ENCODE measurements around the gene SMC4.

DNA sequence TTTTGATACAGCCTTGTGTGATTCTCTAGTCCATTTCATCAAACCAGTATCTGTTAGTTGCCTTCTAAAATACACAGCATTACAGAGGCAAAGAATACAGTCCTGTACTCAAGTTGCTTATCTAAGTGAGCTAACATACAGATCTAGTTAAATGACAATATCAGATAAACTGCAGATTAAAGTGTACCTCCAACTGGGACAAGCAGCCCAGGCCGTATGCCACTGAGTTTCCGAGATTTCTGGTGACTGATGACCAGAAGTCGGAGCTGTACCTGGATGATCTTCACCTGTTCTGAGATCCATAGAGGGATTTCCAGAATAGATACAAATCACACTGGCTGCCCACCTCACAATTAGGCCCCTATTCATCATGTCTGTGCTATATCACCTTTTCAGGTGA is 56.4 kb downstream of the SMC4 start:
- TF ChIP-seq POLR2A (IDR thresholded peaks at IDR 0.05), result no peak
- TF ChIP-seq, protein P1, sequence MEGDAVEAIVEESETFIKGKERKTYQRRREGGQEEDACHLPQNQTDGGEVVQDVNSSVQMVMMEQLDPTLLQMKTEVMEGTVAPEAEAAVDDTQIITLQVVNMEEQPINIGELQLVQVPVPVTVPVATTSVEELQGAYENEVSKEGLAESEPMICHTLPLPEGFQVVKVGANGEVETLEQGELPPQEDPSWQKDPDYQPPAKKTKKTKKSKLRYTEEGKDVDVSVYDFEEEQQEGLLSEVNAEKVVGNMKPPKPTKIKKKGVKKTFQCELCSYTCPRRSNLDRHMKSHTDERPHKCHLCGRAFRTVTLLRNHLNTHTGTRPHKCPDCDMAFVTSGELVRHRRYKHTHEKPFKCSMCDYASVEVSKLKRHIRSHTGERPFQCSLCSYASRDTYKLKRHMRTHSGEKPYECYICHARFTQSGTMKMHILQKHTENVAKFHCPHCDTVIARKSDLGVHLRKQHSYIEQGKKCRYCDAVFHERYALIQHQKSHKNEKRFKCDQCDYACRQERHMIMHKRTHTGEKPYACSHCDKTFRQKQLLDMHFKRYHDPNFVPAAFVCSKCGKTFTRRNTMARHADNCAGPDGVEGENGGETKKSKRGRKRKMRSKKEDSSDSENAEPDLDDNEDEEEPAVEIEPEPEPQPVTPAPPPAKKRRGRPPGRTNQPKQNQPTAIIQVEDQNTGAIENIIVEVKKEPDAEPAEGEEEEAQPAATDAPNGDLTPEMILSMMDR (IDR thresholded peaks at IDR 0.05), result no peak

All from body of pancreas (tissue), 4 donors.